Prostate gland (tissue), 2 donors: ENCODE data around the gene HYAL2.

Source experiments
- POLR2A ChIP-seq: fragments of 450-650 bp; IDR thresholded peaks from one replicate; pipeline ENCODE4 v1.6.1; 2016; ENCODE audit warnings: antibody characterized with exemption, mild to moderate bottlenecking
- TF ChIP-seq, protein P1 (sequence below), 4 experiments: fragments of 200-600 bp in 2 of 4; fragments of 450-650 bp in 2 of 4; sonication (generic) in 2 of 4; IDR thresholded peaks; 1 replicate in 3 of 4; 2 replicates in 1 of 4; pipeline ENCODE4 v1.5.1; 2016 to 2019; ENCODE audit warnings: antibody characterized with exemption in 4 of 4, mild to moderate bottlenecking in 2 of 4, moderate library complexity in 2 of 4

- TF ChIP-seq, protein P1, sequence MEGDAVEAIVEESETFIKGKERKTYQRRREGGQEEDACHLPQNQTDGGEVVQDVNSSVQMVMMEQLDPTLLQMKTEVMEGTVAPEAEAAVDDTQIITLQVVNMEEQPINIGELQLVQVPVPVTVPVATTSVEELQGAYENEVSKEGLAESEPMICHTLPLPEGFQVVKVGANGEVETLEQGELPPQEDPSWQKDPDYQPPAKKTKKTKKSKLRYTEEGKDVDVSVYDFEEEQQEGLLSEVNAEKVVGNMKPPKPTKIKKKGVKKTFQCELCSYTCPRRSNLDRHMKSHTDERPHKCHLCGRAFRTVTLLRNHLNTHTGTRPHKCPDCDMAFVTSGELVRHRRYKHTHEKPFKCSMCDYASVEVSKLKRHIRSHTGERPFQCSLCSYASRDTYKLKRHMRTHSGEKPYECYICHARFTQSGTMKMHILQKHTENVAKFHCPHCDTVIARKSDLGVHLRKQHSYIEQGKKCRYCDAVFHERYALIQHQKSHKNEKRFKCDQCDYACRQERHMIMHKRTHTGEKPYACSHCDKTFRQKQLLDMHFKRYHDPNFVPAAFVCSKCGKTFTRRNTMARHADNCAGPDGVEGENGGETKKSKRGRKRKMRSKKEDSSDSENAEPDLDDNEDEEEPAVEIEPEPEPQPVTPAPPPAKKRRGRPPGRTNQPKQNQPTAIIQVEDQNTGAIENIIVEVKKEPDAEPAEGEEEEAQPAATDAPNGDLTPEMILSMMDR (IDR thresholded peaks at IDR 0.05), result no peak
- no peak for TF ChIP-seq POLR2A
Observed at GRCh38 chr3:50268276-50268675, 54.3 kb downstream of the HYAL2 start.
